Stromal cell of bone marrow (primary cell): Measurements from ENCODE around the gene KIF26A.
"Not testable (repeated sequence)": the region's sequence is repeated elsewhere in the genome, so short reads cannot be mapped to it uniquely, and the experiment has no call there.

Source experiments
- DNase-seq: peaks from one replicate; pipeline ENCODE4 v3.0.0-alpha.2; 2012; ENCODE audit warnings: low read depth

The KIF26A gene

GRCh38 chr14:104192146-104192882 lies 53.9 kb downstream of the KIF26A start:
- DNase-seq: no peak

DNA sequence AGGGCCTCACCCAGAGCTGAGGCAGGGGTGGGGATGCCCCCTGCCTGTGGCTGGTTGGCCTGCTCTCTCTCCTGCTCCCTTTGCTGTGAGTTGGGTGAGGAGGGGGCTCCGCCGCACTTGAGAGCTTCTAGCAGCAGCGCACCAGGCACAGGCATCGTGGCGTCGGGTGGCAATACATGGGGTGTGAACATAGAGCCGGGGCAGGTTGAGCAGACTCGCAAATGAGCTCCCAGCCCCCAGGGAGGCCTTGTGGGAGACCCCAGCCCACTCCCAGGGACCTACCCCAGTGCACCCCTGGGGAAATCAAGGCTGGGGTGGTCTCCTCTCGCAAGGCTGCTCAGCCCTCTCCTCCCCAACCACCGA lies 54.5 kb downstream of the KIF26A start:
- no peak for DNase-seq

DNA sequence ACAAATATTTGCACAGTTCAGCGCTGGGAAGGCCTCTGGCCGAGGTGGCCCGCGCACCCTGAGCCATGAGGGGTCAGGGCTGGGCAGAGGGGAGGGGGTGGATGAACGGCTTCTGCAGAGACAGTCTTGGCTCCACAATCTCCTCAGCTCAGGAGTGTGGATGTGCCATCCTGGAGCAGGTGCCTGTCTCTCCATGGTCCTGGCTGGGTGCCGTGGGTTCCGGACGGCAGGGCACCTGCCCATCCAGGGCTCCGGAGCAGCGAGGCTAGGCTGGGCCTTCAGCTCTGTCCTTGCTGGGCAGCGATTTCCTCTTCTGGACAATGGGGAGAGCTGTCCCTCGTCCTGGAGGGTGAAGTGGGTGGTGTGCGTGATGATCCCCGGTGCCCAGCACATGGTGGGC lies 55.6 kb downstream of the KIF26A start:
- no peak for DNase-seq

DNA sequence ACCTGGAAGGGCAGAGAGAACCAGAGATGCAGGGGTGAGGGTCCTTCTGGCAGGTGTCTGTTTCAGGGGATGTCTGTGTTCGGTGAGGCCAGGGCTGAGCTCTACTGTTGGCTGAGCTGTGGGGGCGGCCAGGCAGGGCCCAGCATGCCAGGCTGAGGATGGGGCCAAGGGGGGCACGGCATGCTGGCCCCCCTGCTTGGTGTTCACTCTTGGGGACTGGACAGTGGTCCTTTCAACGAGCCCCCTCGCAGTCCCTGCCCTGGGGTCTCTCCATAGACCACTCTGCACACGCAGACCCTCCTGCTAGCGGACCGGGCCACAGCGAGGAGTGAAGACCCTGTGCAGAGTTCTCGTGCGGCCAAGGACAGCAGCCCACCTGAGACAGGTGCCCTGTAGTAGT lies 56.3 kb downstream of the KIF26A start:
- DNase-seq: no peak

- DNase-seq: no peak
Measured at GRCh38 chr14:104195361-104195760, 57.0 kb downstream of the KIF26A start.

GRCh38 chr14:104195878-104196277 lies 57.5 kb downstream of the KIF26A start:
- DNase-seq: no peak

DNA sequence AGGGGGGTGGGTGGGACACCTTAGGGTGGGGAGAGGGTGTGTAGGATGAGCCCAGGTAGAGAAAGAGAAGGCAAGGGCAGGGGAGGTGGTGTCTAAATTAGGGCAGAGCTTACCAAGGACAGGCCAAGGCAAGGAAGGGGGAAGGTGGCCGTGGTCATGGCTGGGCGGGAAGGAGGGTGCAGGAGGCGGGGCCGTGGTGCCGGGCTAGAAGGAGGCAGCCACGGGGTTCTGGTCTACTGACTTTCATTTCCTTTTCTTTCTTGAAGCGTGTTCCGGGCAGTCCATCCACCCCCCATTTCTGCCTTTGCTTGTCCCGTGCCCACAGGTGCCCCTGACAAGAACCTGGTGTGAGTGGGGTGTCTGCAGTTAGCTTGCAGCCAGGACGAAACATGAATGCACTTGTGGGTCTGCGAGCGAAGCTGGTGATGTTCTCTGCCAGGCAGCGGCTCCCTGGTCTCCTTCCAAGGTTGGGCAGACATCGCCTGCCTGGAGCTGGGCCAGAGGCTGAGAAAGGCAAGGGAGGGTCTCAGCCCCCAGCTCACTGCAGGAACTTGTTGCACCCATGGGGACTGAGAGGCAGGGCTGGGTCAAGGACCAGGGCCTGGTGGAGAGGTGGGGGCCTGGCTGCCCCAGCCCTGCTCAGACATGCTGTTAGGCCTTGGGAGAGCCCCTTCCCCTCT lies 58.2 kb downstream of the KIF26A start:
- DNase-seq: no peak

DNA sequence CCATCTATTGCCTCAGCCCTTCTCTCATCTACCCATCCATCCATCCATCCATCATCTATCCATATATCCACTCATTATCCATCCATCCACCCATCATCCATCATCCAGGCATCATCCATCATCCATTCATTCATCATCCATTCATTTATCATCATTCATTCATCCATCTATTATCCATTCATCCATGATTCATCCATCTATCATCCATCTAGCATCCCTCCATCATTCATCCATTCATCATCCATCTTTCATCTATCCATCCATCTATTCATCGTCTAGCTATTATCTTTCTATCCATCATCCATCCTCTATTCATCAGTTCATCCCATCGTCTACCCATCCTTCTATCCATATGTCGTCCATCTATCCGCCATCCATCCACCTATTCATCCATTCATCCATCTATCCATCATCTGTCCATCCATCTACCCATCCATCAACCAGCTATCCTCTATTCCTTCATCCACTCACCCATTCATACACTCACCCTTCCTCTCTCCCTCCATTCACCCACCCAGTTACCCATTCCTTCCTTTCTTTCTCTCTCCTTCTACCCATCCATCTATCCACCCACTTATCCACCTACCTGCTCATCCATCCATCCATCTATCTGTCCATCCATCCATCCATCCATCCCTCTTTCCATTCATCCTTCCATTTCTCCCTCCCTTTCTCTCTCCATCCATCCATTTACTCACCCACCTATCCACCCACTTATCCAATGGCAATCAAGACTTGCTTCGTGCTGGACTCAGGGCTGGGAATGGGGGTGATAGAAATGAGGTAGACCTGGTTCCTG lies 59.3 kb downstream of the KIF26A start:
- DNase-seq: no peak

DNA sequence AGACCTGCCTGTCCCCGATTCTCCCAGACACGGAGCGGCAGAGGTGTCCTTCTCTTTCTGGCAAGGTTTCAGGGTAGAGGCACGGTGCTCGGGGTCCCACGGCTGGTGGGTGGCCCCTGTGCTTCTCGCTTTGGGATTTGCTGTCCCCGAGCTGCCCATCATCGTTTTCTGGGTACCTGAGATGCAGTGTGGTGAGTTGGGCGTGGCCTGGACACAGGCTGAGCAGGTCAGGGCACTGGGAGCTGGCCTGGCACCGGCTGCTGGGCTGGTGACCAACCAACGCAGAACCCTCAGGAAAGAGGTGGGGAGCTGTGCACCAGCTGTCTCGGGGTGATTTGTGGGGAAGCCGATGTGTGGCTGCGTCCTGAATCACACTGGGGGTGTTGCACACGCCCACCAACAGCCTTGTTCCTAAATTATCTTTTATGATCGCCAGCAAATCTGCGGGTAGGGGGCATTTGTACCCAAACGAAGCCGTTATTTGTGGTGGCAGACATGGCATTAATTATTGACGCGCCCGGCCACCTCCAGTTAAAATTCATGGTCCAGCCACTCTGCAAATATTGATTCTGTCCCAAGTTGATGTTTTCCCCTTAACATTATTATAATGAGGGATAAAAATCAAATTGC lies 61.0 kb downstream of the KIF26A start:
- DNase-seq: no peak

- no peak for DNase-seq
Measured at GRCh38 chr14:104200106-104200505, 61.7 kb downstream of the KIF26A start.

DNA sequence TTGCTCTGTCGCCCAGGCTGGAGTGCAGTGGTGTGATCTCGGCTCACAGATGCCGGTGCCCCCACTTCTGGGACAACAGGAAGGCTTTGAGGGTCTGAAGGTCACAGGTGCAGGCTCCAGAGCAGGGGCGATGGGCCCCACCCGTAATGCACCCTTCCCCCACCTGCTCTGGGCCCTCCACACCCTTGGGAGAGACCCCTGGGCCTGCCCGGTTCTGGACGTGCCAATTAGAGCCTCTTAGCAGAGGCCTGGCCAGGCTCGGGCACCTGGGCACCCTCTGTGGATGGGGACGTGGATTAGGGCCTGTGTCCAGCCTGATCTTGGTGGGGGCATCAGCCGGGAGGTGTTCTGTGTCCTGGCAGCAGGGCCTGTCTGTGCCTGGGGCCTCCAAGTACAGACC lies 62.2 kb downstream of the KIF26A start:
- DNase-seq: no peak

DNA sequence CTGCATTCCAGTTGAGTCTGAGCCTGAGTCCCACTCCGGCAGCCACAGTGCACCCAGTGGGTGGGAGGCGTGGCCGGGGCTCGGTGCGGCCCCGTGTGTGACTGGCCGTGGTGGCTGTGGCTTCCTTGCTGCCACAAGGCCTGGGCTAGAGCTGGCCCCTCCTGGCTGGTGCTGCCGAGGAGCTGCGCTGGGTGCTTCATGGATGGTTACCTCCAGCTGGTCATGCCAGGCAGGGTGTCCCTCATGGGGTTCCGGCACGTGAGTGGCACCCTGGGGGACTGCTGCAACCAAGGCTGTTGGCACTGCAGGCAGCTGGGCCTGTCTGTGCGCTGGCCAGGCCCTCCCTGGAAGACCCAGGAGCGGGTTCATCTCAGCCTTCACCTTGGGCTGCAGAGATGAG lies 62.7 kb downstream of the KIF26A start:
- no peak for DNase-seq

- DNase-seq: no peak
Measured at GRCh38 chr14:104201496-104201895, 63.1 kb downstream of the KIF26A start.

DNA sequence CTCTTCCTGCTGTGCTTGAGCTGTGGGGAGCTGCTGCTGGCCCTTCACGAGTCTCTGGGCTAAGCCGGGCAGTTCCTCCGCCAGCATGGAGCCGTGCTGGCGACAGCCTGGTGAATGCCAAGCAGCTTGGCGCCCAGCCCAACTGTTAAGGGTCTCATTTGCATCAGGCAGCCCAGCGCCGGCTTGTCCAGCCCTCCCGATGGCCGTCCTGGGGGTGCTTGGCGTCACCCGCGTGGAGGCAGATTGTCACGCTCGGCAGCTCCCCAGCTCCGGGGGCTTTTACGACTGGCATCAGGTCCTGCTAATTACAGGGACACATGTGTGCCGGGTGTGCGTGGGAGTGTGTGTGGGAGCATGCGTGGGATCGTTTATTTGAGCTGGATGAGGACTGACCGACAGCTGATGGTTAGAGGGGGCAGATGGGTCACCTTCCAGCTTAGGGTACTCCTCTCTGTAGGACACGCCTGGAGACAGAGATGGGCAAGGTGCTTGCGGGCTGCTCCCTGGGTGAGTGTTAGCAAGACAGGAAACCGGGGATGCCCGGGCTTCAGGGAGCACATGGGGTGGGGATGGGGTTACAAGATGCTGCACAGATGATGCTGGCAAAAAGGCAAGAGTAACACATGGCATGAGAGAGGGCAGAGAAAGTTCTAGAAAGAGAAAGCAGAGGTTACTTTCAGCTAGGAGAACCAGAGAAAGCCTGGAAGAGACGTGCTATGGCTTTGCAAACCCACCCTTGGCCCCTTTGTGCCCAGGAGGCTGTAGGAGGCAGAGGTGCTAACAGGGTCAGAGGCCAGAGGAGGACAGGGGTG lies 64.1 kb downstream of the KIF26A start:
- no peak for DNase-seq

- no peak for DNase-seq
Measured at GRCh38 chr14:104203071-104203425, 64.7 kb downstream of the KIF26A start.

GRCh38 chr14:104204660-104205149 lies 66.3 kb downstream of the KIF26A start:
- no peak for DNase-seq

DNA sequence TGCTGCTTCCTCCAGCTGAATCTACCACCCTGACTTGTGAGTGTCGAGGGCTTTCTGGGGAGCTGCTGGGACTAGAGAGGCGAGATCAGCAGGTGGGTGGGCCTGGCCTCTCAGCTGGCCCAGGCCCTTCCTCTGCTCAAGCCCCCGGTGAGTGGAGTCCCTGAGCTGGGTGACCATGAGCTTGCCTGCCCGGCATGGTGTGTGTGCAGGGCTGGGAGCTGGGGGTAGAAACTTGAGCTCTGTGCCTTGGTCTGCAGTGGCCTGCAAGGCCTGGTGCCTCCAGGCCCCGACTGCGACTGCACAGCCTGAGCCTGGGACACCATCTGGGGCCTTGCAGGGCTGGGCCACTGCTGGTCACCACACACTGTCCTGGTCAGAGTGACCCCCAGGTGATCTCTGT lies 67.4 kb downstream of the KIF26A start:
- DNase-seq: no peak

DNA sequence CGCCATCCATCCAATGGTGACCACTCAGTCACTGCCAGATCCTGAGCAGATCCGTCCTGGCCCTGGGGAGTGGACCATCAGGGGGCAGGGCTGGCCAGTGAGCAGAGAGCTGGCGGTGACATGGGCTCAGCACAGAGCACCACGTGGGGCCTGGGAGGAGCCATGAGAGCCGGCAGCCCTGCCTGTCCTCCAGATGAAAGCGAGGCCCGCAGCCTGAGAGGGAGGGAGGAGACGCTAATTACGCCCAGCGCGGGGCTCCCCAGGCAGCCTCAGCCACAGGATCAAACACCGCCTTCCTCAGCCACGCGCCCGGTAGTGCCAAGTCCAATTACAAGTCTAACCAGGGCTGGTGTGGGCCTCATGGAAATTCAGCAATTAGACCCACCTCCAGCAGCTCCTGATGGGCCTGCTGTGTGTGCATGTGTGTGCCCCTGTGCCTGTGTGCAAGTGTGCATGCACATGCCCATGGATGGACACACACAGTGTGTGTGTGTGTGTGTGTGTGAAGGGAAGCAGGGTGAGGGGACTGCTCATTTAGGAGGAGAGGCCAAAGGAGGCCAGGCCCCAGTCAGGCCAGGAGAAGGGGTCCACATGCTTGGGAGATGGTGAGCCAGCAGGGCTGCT lies 68.0 kb downstream of the KIF26A start:
- no peak for DNase-seq

DNA sequence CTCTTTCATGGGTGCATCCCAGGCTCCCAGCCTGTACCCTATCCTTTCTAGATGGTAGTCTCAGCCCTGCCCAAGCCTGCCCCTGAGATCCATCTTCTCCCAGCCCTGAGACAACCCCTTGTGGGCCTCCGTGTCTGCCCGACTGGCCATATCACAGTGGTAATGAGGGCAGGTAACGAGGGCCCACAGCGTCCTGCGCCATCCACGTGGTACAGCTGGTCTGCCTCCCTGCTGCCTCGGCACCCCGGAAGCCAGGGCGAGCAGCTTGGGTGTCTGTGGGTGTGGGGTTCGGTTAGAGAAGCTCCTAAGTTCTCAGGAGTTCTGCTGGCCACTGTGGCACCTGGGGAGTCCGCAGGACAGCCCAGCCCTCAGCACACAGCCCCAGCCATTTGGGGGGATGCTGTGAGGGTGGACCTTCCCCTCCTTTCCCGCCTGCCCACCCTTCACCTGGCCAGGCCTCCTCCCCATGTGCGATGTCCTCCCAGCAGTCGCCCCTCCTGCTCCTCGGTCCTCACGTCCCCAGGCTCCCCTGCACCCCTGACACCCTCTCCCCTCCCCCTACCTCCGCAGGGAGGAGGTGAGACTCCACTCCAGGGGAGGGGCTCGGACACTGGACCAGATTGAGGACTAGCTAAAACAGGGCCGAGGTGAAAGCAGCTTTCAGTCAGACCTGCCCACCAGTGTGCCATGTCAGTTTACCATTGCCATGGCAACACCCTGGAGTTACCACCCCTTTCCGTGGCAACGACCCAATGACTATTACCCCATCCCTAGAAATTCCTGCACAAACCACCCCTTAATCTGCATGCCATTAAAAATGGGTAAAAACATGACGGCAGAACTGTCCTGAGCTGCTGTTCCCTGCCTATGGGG lies 69.0 kb downstream of the KIF26A start:
- DNase-seq: no peak

DNA sequence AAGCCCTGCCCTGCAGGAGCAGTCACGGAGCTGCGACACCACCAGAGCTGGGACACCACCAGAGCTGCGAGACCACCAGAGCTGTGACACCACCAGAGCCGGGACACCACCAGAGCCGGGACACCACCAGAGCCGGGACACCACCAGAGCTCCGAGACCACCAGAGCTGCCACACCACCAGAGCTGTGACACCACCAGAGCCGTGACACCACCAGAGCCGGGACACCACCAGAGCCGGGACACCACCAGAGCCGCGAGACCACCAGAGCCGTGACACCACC lies 69.6 kb downstream of the KIF26A start:
- not testable (repeated sequence) for DNase-seq
